ENCODE results near the gene HSPB6. TPM values are rescaled to one million over a fixed set of nuclear protein-coding genes. Genes with fewer than 3 reads are reported as not detected.

The HSPB6 gene
- total RNA-seq, 4 donors from 2014 or later = 44.9 to 119 (median 96.6) TPM

DNA sequence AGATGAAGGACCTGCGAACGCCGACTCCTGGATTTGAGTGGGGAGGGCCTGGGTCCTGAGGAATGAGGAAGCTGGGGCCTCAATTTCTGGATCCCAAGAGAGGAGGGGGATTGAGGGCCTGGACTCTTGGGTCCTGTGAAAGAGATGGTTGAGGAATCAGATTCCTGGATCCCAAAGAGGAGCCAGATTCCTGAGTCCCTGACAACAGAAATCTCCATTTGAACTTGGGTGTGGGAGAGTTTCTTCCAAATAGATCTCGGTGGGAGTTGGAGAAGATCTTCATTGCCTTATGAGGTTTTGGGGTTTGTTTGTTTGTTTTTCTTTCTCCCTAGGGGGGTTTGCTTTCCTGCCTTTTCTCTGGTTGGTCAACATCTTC is 10.8 kb downstream of the HSPB6 start:
- H3K27me3 ChIP-seq = no peaks in the 10 kb centered on the region
- WGBS, 2 donors (ENCODE audit: low coverage in 1 of 2) = 0 to 3% methylated on average over 2 to 3 of the region's 4 CpGs
- TF ChIP-seq POLR2AphosphoS5 (IDR thresholded peaks at IDR 0.05) (no peak), EP300 (IDR thresholded peaks at IDR 0.05) (no peak)

DNA sequence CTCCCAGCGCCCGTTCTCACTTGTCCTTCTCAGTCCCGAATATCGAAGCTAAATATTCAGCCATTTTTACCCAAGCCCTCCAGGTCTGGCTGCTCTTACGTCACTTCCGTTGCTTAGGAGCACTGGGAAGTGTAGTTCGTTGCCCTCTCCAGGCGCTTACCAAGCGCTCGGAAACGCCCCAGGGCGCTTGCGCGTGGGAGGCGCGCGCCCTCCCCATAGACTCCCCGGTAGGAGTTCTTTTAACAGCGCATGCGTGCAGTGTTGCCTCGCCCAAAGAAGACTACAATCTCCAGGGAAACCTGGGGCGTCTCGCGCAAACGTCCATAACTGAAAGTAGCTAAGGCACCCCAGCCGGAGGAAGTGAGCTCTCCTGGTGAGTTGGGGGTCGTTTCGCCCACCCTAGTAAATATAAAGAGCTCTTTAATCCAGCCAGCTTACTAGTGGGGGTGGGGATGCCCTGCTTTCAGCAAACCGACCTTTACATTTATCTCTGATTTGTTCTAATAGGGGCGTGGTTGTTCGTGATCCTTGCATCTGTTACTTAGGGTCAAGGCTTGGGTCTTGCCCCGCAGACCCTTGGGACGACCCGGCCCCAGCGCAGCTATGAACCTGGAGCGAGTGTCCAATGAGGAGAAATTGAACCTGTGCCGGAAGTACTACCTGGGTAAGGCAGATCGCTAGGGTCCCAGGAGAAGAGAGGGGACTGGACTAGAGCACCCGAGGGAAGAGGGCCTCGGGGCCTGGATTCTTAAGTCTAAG is 11.3 kb downstream of the HSPB6 start, which contains the start of the genes PSENEN and U2AF1L4:
PSENEN (plus strand) TSS at position 324 of the 759 bp plus-strand sequence; CDS start at position 604, 280 bp downstream.
U2AF1L4 (minus strand) TSS at position 91 of the 759 bp plus-strand sequence; CDS start at position 64, 27 bp downstream.
- peak within 1 kb of the TSS; percentile 76 to 86 for H3K4me3 ChIP-seq
- peaks cover 0 to 19% of the 10 kb centered on the region in 2 donors for H3K36me3 ChIP-seq
- TF ChIP-seq, protein P1, sequence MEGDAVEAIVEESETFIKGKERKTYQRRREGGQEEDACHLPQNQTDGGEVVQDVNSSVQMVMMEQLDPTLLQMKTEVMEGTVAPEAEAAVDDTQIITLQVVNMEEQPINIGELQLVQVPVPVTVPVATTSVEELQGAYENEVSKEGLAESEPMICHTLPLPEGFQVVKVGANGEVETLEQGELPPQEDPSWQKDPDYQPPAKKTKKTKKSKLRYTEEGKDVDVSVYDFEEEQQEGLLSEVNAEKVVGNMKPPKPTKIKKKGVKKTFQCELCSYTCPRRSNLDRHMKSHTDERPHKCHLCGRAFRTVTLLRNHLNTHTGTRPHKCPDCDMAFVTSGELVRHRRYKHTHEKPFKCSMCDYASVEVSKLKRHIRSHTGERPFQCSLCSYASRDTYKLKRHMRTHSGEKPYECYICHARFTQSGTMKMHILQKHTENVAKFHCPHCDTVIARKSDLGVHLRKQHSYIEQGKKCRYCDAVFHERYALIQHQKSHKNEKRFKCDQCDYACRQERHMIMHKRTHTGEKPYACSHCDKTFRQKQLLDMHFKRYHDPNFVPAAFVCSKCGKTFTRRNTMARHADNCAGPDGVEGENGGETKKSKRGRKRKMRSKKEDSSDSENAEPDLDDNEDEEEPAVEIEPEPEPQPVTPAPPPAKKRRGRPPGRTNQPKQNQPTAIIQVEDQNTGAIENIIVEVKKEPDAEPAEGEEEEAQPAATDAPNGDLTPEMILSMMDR (IDR thresholded peaks at IDR 0.05) = peak in 2 of 4 experiments; percentile 2 to 21
- TF ChIP-seq POLR2A (IDR thresholded peaks at IDR 0.05) (no peak), POLR2AphosphoS5 (IDR thresholded peaks at IDR 0.05) (peak; percentile 71)
- H3K4me1 ChIP-seq = peaks cover 0 to 79% (median 32%) of the 10 kb centered on the region in 3 donors
- H3K27me3 ChIP-seq = no peaks in the 10 kb centered on the region
- WGBS, 2 donors (ENCODE audit: low coverage in 1 of 2) = 0 to 4% methylated on average over 4 to 9 of the region's 40 CpGs
- peak; percentile 82 for ATAC-seq
- peak within 1 kb of the TSS; percentile 98 to 100 (median 100) for H3K27ac ChIP-seq
- H3K9me3 ChIP-seq = no peaks in the 10 kb centered on the region

More for the DNA sequence above, 10.8 kb downstream of the HSPB6 start:
- no peak for ATAC-seq
- peak overlapping the region; percentile 76 to 86 for H3K4me3 ChIP-seq
- H3K27ac ChIP-seq = peak overlapping the region; percentile 61 to 100 (median 94)
- peaks cover 0 to 23% of the 10 kb centered on the region in 2 donors for H3K36me3 ChIP-seq
- no peaks in the 10 kb centered on the region for H3K9me3 ChIP-seq
- peaks cover 0 to 78% (median 31%) of the 10 kb centered on the region in 3 donors for H3K4me1 ChIP-seq

DNA sequence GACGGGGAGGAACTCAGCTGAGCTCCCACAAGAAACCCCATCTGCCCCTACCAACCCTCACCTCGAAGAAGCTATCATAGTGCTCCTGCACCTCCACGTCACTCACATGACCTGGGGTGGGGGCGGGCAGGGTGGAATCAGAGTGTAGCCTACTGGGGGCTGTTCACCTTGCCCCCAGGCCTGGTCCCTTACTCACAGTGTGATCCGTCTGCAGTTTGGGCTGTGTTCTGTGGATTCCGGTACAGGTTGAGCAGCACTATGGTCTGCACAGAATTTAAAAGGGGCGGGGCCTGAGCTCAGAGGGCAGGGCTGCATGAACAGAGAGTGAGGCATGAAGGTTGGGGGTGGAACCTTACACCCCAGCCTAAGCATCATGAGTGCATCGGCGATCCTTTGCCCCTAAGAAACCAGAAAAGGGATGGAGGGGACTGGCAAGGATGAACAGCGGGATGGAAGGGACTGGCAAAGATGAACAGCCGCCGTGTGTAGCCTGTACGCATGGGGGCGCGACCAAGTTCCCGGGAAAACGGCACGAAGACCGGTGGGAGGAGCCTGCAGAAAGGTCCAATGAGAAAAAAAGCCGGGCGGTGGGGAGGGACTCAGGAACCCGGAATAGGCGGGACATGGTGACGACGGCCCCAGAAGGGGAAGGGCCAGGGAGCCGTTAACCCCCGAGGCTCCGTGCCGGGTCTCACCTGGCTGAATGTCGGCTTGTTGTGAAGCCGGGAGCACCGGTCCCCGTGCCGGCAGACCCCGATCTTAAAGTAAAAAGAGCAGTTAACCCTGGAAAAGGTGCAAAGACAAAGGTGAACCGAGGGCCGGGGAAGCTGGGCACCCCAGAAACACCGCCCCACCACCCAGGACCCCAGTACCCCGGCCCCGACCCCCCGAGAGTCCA is 12.2 kb downstream of the HSPB6 start:
- Histone ChIP-seq H3K27ac (peak overlapping the region; percentile 98 to 100 (median 100)), H3K27me3 (no peaks in the 10 kb centered on the region), H3K4me1 (peaks cover 0 to 77% (median 28%) of the 10 kb centered on the region in 3 donors), H3K36me3 (peaks cover 0 to 19% of the 10 kb centered on the region in 2 donors), H3K4me3 (peak overlapping the region; percentile 76 to 86), H3K9me3 (no peaks in the 10 kb centered on the region)
- TF ChIP-seq, protein P1 (IDR thresholded peaks at IDR 0.05) = peak in 3 of 4 experiments; percentile 40 to 73 (median 43)
- TF ChIP-seq POLR2A (IDR thresholded peaks at IDR 0.05) = peak in 1 of 2 donors; percentile 88
- TF ChIP-seq POLR2AphosphoS5 (IDR thresholded peaks at IDR 0.05) = peak; percentile 31
- no peak for TF ChIP-seq EP300 (IDR thresholded peaks at IDR 0.05)
- peak; percentile 74 for ATAC-seq
- 0% methylated on average over 5 to 18 of the region's 41 CpGs for WGBS, 2 donors (ENCODE audit: low coverage in 1 of 2)

DNA sequence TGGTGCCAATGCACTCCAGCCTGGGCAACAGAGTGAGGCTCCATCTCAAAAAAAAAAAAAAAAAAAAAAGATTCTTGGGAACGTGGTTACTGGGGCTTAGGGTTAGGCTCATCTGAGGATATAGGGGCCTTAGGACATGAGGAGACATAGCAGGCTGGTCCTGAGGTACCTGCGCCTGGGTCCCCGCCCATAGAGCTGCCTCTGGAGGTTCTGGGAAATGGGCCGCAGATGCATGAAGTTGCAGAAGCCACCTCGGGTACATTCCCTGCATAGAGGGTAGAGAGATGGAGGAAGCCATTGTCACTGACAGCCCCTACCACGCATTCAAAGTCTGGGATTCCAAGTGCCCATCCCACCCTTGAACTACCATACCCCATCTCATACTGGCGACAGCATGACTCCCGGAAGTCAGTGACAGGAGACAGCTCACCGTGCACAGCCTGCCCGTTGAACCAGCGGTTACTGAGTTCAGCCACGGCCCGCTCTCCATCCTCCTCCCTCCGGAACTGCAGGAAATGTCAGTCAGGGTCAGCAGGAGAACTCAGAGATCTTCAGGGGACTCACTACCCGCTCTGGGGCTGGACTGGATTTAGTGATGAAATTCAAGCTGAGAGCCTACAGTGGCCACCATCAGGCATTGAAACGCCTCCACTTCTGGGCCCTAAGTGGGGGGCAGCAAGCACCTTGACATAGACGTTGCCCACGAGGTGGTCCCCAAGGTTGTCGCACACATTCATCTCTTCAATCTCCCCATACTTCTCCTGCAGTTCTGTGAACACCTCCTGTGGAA is 13.0 kb downstream of the HSPB6 start:
- peak overlapping the region in 1 of 2 donors; percentile 86 for H3K4me3 ChIP-seq
- H3K9me3 ChIP-seq = no peaks in the 10 kb centered on the region
- TF ChIP-seq, protein P1 (IDR thresholded peaks at IDR 0.05) = no peak
- no peak for TF ChIP-seq POLR2A (IDR thresholded peaks at IDR 0.05)
- no peak for TF ChIP-seq POLR2AphosphoS5 (IDR thresholded peaks at IDR 0.05)
- no peak for TF ChIP-seq EP300 (IDR thresholded peaks at IDR 0.05)
- no peaks in the 10 kb centered on the region for H3K27me3 ChIP-seq
- H3K27ac ChIP-seq = peak overlapping the region in 3 of 4 donors; percentile 100
- ATAC-seq = no peak
- 87 to 91% methylated on average over 4 to 5 of the region's 19 CpGs for WGBS, 2 donors (ENCODE audit: low coverage in 1 of 2)
- peaks cover 0 to 74% (median 24%) of the 10 kb centered on the region in 3 donors for H3K4me1 ChIP-seq
- H3K36me3 ChIP-seq = peaks cover 0 to 24% of the 10 kb centered on the region in 2 donors

Data from gastroesophageal sphincter (tissue), 4 donors.